PC-3 (cell line): Measurements from ENCODE around the gene PLXNB2. TPM values are rescaled to one million over a fixed set of nuclear protein-coding genes. Genes with fewer than 3 reads are reported as not detected.
A peak's percentile ranks its signal among the peaks of the same experiment; 100 is the strongest.

Source experiments
- ATAC-seq: fragments of 200-7000 bp; cut with Tn5 transposase; 2 replicates; pipeline ENCODE4 v1.9.1; 2020; ENCODE audit warnings: mild to moderate bottlenecking, moderate library complexity
- BruUV-seq: library from RNA; stranded (reverse); fragments of 400-500 nt; replicated peaks from 2 replicates; lab custom pipeline; 2021; lab: Mats Ljungman, UMichigan
- CTCF ChIA-PET: fragments of 300-600 bp; sonication (Branson Sonifier 250); formaldehyde crosslinking; loops from one replicate; lab custom pipeline; 2022; ENCODE audit warnings: antibody characterized with exemption; lab: Charles Lee
- POLR2A ChIA-PET: fragments of 300-600 bp; sonication (Branson Sonifier 250); formaldehyde crosslinking; loops from one replicate; lab custom pipeline; 2022; ENCODE audit warnings: antibody characterized with exemption; ENCODE audit not compliant: unreplicated experiment; lab: Charles Lee
- DNase-seq: peaks from one replicate; pipeline ENCODE4 v3.0.0-alpha.2; 2015
- H2AFZ ChIP-seq: fragments of 300-600 bp; sonication (generic); 2 replicates; pipeline ENCODE4 v1.6.0; 2016; ENCODE audit warnings: antibody characterized with exemption, low read length
- H3F3A ChIP-seq: fragments of 300-600 bp; sonication (generic); one replicate; pipeline ENCODE4 v1.6.0; 2017; ENCODE audit warnings: antibody characterized with exemption, low read length, control low read depth, mild to moderate bottlenecking; ENCODE audit not compliant: unreplicated experiment
- H3K27ac ChIP-seq: fragments of 300-600 bp; sonication (generic); 2 replicates; pipeline ENCODE4 v1.5.1; 2016; ENCODE audit warnings: mild to moderate bottlenecking, low read length
- H3K27me3 ChIP-seq: fragments of 300-600 bp; sonication (generic); 2 replicates; pipeline ENCODE4 v1.6.1; 2016; ENCODE audit warnings: low read length, mixed read lengths
- H3K36me3 ChIP-seq: fragments of 300-600 bp; sonication (generic); 2 replicates; pipeline ENCODE4 v1.6.1; 2016; ENCODE audit warnings: low read depth, mixed run types, low read length, mixed read lengths
- H3K4me1 ChIP-seq: fragments of 300-600 bp; sonication (generic); 2 replicates; pipeline ENCODE4 v1.5.1; 2016; ENCODE audit warnings: low read length; ENCODE audit not compliant: insufficient read depth
- H3K4me2 ChIP-seq: fragments of 300-600 bp; sonication (generic); 2 replicates; pipeline ENCODE4 v1.6.0; 2016; ENCODE audit warnings: low read length
- H3K4me3 ChIP-seq: fragments of 300-600 bp; sonication (generic); 2 replicates; pipeline ENCODE4 v1.5.1; 2016; ENCODE audit warnings: mild to moderate bottlenecking, low read length, mixed read lengths
- H3K79me2 ChIP-seq: fragments of 300-600 bp; sonication (generic); 2 replicates; pipeline ENCODE4 v1.6.1; 2017; ENCODE audit warnings: low read length, mixed read lengths
- H3K9ac ChIP-seq: fragments of 300-600 bp; sonication (generic); 2 replicates; pipeline ENCODE4 v1.6.0; 2016; ENCODE audit warnings: mild to moderate bottlenecking, low read length
- H3K9me2 ChIP-seq: fragments of 300-600 bp; sonication (generic); replicated peaks from 2 replicates; pipeline ENCODE4 v1.6.1; 2016; ENCODE audit warnings: mixed run types, low read length, mixed read lengths
- H3K9me3 ChIP-seq: fragments of 300-600 bp; sonication (generic); 2 replicates; pipeline ENCODE4 v1.6.1; 2016; ENCODE audit warnings: low read length, mixed read lengths
- H4K20me1 ChIP-seq: fragments of 300-600 bp; sonication (generic); 2 replicates; pipeline ENCODE4 v1.6.1; 2016; ENCODE audit warnings: low read length, mixed read lengths
- EZH2 ChIP-seq: fragments of 300-600 bp; sonication (generic); IDR thresholded peaks from one replicate; pipeline ENCODE4 v1.6.1; 2017; ENCODE audit warnings: antibody characterized with exemption, mild to moderate bottlenecking, low read length; ENCODE audit not compliant: unreplicated experiment
- EZH2phosphoT487 ChIP-seq: fragments of 300-600 bp; sonication (generic); IDR thresholded peaks from 2 replicates; pipeline ENCODE4 v1.6.1; 2018; ENCODE audit warnings: mild to moderate bottlenecking, antibody characterized with exemption, low read length, borderline replicate concordance
- intact Hi-C: fragments of 100-400 bp; cut with micrococcal nuclease; formaldehyde crosslinking; loops from 2 replicates; pipeline ENCODE4 v1.9.0; 2023
- total RNA-seq: library from RNA; depleted of rRNA; stranded (reverse); fragments of >200 nt; gene quantifications from 2 replicates; pipeline ENCODE4 v1.2.3, GENCODE V29; 2014
- TF ChIP-seq, protein P1 (sequence below): fragments of 300-600 bp; sonication (generic); conservative IDR thresholded peaks from 2 replicates; pipeline ENCODE4 v1.5.1; 2017; ENCODE audit warnings: antibody characterized with exemption, low read depth, mild to moderate bottlenecking, low read length

The PLXNB2 gene
- total RNA-seq, 1 experiment from 2014 or later: 68.2 TPM

DNA sequence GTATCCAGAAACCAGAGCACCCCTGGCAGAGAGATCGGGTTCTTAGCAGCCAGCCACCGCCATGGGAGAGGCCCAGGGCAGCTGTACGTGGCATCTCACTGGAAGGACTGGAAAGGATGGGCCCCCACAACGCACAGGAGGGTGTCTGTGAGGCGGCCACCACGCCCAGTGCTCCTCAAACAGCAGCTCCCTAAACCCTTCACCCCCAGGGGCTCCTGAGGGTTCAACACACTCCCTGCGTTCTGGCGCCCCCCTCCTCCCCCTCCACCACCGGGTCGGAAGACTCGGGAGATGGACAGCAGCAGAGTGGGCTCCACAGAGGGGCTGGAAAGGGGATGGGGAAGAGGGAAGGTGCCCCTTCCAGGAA is 47.0 kb downstream of the PLXNB2 start:
- DNase-seq: no peak
- Histone ChIP-seq H3K4me1 (peaks cover 10% of the 10 kb centered on the region), H3K9me2 (no peaks in the 10 kb centered on the region), H3K79me2 (peaks cover 10% of the 10 kb centered on the region), H4K20me1 (no peaks in the 10 kb centered on the region), H3K9me3 (no peaks in the 10 kb centered on the region), H3K36me3 (no peaks in the 10 kb centered on the region), H3K9ac (peak overlapping the region; percentile 71), H2AFZ (peak overlapping the region; percentile 71), H3F3A (no peaks in the 10 kb centered on the region), H3K4me2 (peak overlapping the region; percentile 90), H3K27me3 (no peaks in the 10 kb centered on the region), H3K27ac (no peak overlapping the region), H3K4me3 (peak overlapping the region; percentile 79)
- intact Hi-C loops: no loop called here
- TF ChIP-seq EZH2 (no peak), EZH2phosphoT487 (no peak)
- TF ChIP-seq, protein P1, sequence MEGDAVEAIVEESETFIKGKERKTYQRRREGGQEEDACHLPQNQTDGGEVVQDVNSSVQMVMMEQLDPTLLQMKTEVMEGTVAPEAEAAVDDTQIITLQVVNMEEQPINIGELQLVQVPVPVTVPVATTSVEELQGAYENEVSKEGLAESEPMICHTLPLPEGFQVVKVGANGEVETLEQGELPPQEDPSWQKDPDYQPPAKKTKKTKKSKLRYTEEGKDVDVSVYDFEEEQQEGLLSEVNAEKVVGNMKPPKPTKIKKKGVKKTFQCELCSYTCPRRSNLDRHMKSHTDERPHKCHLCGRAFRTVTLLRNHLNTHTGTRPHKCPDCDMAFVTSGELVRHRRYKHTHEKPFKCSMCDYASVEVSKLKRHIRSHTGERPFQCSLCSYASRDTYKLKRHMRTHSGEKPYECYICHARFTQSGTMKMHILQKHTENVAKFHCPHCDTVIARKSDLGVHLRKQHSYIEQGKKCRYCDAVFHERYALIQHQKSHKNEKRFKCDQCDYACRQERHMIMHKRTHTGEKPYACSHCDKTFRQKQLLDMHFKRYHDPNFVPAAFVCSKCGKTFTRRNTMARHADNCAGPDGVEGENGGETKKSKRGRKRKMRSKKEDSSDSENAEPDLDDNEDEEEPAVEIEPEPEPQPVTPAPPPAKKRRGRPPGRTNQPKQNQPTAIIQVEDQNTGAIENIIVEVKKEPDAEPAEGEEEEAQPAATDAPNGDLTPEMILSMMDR: no peak
- ATAC-seq: peak; percentile 19
- no TSS peak for BruUV-seq
- ChIA-PET CTCF (no interaction called here), POLR2A (no interaction called here)

DNA sequence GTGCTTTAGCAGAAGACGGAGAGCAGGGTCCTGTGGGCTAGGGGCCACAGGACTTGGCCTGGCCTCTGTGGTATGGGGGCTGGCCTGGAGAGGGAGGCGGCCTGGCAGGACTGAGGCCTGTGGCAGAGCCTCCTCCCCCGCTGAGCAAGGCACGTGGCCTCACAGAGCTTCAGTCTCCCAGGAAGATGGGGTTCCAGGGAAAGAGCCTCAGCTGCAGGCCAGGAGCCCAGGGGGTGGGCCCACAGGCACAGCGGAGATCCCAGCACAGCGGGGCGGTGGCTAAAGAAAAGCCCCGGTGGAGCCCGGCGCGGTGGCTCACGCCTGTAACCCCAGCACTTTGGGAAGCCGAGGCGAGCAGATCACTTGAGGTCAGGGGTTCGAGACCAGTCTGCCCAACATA is 48.1 kb downstream of the PLXNB2 start:
- peaks cover 10% of the 10 kb centered on the region for H3K4me1 ChIP-seq
- H3K36me3 ChIP-seq: no peaks in the 10 kb centered on the region
- H3K4me3 ChIP-seq: no peak overlapping the region
- H3K27me3 ChIP-seq: no peaks in the 10 kb centered on the region
- BruUV-seq: no TSS peak
- DNase-seq (no peak), ATAC-seq (no peak)
- no peaks in the 10 kb centered on the region for H3K9me2 ChIP-seq
- H3F3A ChIP-seq: no peaks in the 10 kb centered on the region
- H4K20me1 ChIP-seq: no peaks in the 10 kb centered on the region
- H3K9me3 ChIP-seq: no peaks in the 10 kb centered on the region
- H2AFZ ChIP-seq: no peak overlapping the region
- TF ChIP-seq, protein P1: no peak
- TF ChIP-seq EZH2 (no peak), EZH2phosphoT487 (no peak)
- ChIA-PET POLR2A (no interaction called here), CTCF (no interaction called here)
- no peak overlapping the region for H3K4me2 ChIP-seq
- intact Hi-C loops: no loop called here
- no peak overlapping the region for H3K9ac ChIP-seq
- peaks cover 10% of the 10 kb centered on the region for H3K79me2 ChIP-seq
- H3K27ac ChIP-seq: no peak overlapping the region

DNA sequence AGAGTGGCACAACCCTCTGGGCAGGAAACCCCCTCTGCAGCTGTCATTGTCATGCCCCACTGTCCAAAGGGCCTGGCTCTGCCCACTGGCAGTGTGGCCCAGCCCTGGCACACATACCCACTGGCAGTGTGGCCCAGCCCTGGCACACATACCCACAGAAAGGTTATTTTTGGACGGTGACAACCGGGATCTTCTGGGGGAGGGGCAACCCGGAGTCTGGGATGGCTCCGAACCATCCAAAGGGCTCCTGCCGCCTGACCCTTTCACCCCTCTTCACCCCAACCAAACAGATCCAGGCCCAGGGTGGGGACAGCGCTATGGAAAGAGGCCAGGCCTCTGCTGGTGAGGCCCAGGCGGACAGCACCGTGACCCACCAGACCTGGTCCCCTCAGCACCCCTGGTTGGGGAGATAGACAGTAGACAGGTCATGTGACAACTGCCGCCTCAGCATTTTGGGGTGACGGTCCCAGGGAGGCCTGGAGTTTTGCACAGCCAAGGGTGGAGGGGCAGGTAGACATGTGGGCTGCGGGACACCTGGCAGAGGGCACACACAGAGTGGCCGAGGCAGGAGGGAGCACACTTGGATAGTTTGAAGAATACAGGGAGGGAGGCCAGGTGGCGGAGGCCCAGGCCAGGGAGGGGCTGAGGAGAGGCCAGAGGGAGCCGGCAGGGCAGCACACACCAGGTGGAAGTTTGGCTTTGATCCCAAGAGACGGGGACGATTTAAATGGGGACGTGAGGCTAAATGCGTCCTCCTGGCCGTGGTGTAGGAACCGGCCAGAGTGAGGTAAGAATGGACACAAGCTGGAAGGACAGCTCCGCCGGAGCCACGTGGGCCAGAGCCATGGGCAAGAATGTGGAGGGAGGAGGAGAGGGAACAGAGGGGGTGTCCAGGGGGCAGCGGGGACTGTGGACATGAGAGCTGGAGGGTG is 48.8 kb downstream of the PLXNB2 start:
- CTCF ChIA-PET: no interaction called here

More for the DNA sequence above, 48.8 kb downstream of the PLXNB2 start:
- BruUV-seq: no TSS peak
- peaks cover 10% of the 10 kb centered on the region for H3K79me2 ChIP-seq
- H3K4me1 ChIP-seq: peaks cover 10% of the 10 kb centered on the region
- DNase-seq (no peak), ATAC-seq (no peak)
- no peak overlapping the region for H2AFZ ChIP-seq
- no peaks in the 10 kb centered on the region for H3K9me2 ChIP-seq
- intact Hi-C loops: no loop called here
- H4K20me1 ChIP-seq: no peaks in the 10 kb centered on the region
- H3K9ac ChIP-seq: no peak overlapping the region
- H3K27me3 ChIP-seq: no peaks in the 10 kb centered on the region
- no peaks in the 10 kb centered on the region for H3K36me3 ChIP-seq
- no peaks in the 10 kb centered on the region for H3K9me3 ChIP-seq
- H3K4me2 ChIP-seq: no peak overlapping the region
- no peak overlapping the region for H3K4me3 ChIP-seq
- TF ChIP-seq EZH2phosphoT487 (no peak), EZH2 (no peak)
- TF ChIP-seq, protein P1: no peak
- H3F3A ChIP-seq: no peaks in the 10 kb centered on the region
- POLR2A ChIA-PET: no interaction called here
- H3K27ac ChIP-seq: no peak overlapping the region
